Measurements from ENCODE around the gene MPV17L2.

Gene MPV17L2

GRCh38 chr19:18173572-18174288, 19.3 kb upstream of the MPV17L2 start, which contains the start of gene IFI30:
TSS of gene IFI30 (plus strand) at chr19:18173813. CDS start at chr19:18173842, 29 bp downstream.
- Histone ChIP-seq H3K9ac (ENCODE audit: low read depth, low read length) (peak within 1 kb of the TSS; percentile 64), H3K4me1 (ENCODE audit: control insufficient read depth, insufficient read depth, low read length) (peaks cover 12% of the 10 kb centered on the region), H3K36me3 (ENCODE audit: insufficient read depth, low read length) (peaks cover 10% of the 10 kb centered on the region), H3K4me2 (ENCODE audit: low read length) (peak within 1 kb of the TSS; percentile 97), H3K27me3 (ENCODE audit: control insufficient read depth, insufficient read depth, low read length) (no peaks in the 10 kb centered on the region), H3K4me3 (ENCODE audit: low read length) (peak within 1 kb of the TSS; percentile 77), H3K9me3 (replicated peaks; ENCODE audit: low read length) (no peaks in the 10 kb centered on the region)

GRCh38 chr19:18174983-18175382, 18.0 kb upstream of the MPV17L2 start:
- H3K4me1 ChIP-seq (ENCODE audit: control insufficient read depth, insufficient read depth, low read length) = peaks cover 12% of the 10 kb centered on the region

GRCh38 chr19:18176367-18177310, 16.4 kb upstream of the MPV17L2 start:
- Histone ChIP-seq H3K9ac (ENCODE audit: low read depth, low read length) (no peak overlapping the region), H3K4me1 (ENCODE audit: control insufficient read depth, insufficient read depth, low read length) (peaks cover 12% of the 10 kb centered on the region), H3K36me3 (ENCODE audit: insufficient read depth, low read length) (no peaks in the 10 kb centered on the region), H3K27me3 (ENCODE audit: control insufficient read depth, insufficient read depth, low read length) (no peaks in the 10 kb centered on the region), H3K9me3 (replicated peaks; ENCODE audit: low read length) (no peaks in the 10 kb centered on the region), H3K4me2 (ENCODE audit: low read length) (no peak overlapping the region), H3K4me3 (ENCODE audit: low read length) (no peak overlapping the region)

More at GRCh38 chr19:18174983-18175382, 18.0 kb upstream of the MPV17L2 start:
- Histone ChIP-seq H3K36me3 (ENCODE audit: insufficient read depth, low read length) (no peaks in the 10 kb centered on the region), H3K4me2 (ENCODE audit: low read length) (no peak overlapping the region), H3K9ac (ENCODE audit: low read depth, low read length) (no peak overlapping the region), H3K9me3 (replicated peaks; ENCODE audit: low read length) (no peaks in the 10 kb centered on the region), H3K4me3 (ENCODE audit: low read length) (no peak overlapping the region), H3K27me3 (ENCODE audit: control insufficient read depth, insufficient read depth, low read length) (no peaks in the 10 kb centered on the region)

- H3K27me3 ChIP-seq (ENCODE audit: control insufficient read depth, insufficient read depth, low read length) = no peaks in the 10 kb centered on the region
- no peak overlapping the region for H3K9ac ChIP-seq (ENCODE audit: low read depth, low read length)
- H3K4me2 ChIP-seq (ENCODE audit: low read length) = no peak overlapping the region
- no peak overlapping the region for H3K4me3 ChIP-seq (ENCODE audit: low read length)
- H3K9me3 ChIP-seq (replicated peaks; ENCODE audit: low read length) = no peaks in the 10 kb centered on the region
- H3K4me1 ChIP-seq (ENCODE audit: control insufficient read depth, insufficient read depth, low read length) = no peaks in the 10 kb centered on the region
- no peaks in the 10 kb centered on the region for H3K36me3 ChIP-seq (ENCODE audit: insufficient read depth, low read length)
Measured at GRCh38 chr19:18179957-18180356, 13.1 kb upstream of the MPV17L2 start.

GRCh38 chr19:18183529-18183928, 9.5 kb upstream of the MPV17L2 start:
- no peak overlapping the region for H3K9ac ChIP-seq (ENCODE audit: low read depth, low read length)
- no peaks in the 10 kb centered on the region for H3K36me3 ChIP-seq (ENCODE audit: insufficient read depth, low read length)
- no peaks in the 10 kb centered on the region for H3K4me1 ChIP-seq (ENCODE audit: control insufficient read depth, insufficient read depth, low read length)
- no peaks in the 10 kb centered on the region for H3K9me3 ChIP-seq (replicated peaks; ENCODE audit: low read length)
- no peak overlapping the region for H3K4me2 ChIP-seq (ENCODE audit: low read length)
- no peak overlapping the region for H3K4me3 ChIP-seq (ENCODE audit: low read length)
- peaks cover 6% of the 10 kb centered on the region for H3K27me3 ChIP-seq (ENCODE audit: control insufficient read depth, insufficient read depth, low read length)

GRCh38 chr19:18185538-18185937, 7.5 kb upstream of the MPV17L2 start:
- Histone ChIP-seq H3K9me3 (replicated peaks; ENCODE audit: low read length) (no peaks in the 10 kb centered on the region), H3K4me1 (ENCODE audit: control insufficient read depth, insufficient read depth, low read length) (no peaks in the 10 kb centered on the region), H3K27me3 (ENCODE audit: control insufficient read depth, insufficient read depth, low read length) (peaks cover 6% of the 10 kb centered on the region), H3K36me3 (ENCODE audit: insufficient read depth, low read length) (no peaks in the 10 kb centered on the region), H3K9ac (ENCODE audit: low read depth, low read length) (no peak overlapping the region), H3K4me2 (ENCODE audit: low read length) (no peak overlapping the region), H3K4me3 (ENCODE audit: low read length) (no peak overlapping the region)

GRCh38 chr19:18190278-18190677, 2.7 kb upstream of the MPV17L2 start:
- Histone ChIP-seq H3K4me1 (ENCODE audit: control insufficient read depth, insufficient read depth, low read length) (peaks cover 15% of the 10 kb centered on the region), H3K4me2 (ENCODE audit: low read length) (no peak overlapping the region), H3K9me3 (replicated peaks; ENCODE audit: low read length) (no peaks in the 10 kb centered on the region), H3K27me3 (ENCODE audit: control insufficient read depth, insufficient read depth, low read length) (peaks cover 5% of the 10 kb centered on the region), H3K36me3 (ENCODE audit: insufficient read depth, low read length) (peaks cover 4% of the 10 kb centered on the region), H3K9ac (ENCODE audit: low read depth, low read length) (no peak overlapping the region), H3K4me3 (ENCODE audit: low read length) (no peak overlapping the region)

GRCh38 chr19:18191640-18192062, 1.4 kb upstream of the MPV17L2 start:
- Histone ChIP-seq H3K4me3 (ENCODE audit: low read length) (peak overlapping the region; percentile 71), H3K9ac (ENCODE audit: low read depth, low read length) (peak overlapping the region; percentile 83), H3K27me3 (ENCODE audit: control insufficient read depth, insufficient read depth, low read length) (no peaks in the 10 kb centered on the region), H3K4me1 (ENCODE audit: control insufficient read depth, insufficient read depth, low read length) (peaks cover 15% of the 10 kb centered on the region), H3K36me3 (ENCODE audit: insufficient read depth, low read length) (peaks cover 4% of the 10 kb centered on the region), H3K9me3 (replicated peaks; ENCODE audit: low read length) (no peaks in the 10 kb centered on the region), H3K4me2 (ENCODE audit: low read length) (peak overlapping the region; percentile 83)

- Histone ChIP-seq H3K4me3 (ENCODE audit: low read length) (peak overlapping the region; percentile 84), H3K4me1 (ENCODE audit: control insufficient read depth, insufficient read depth, low read length) (peaks cover 15% of the 10 kb centered on the region), H3K9ac (ENCODE audit: low read depth, low read length) (peak overlapping the region; percentile 87), H3K27me3 (ENCODE audit: control insufficient read depth, insufficient read depth, low read length) (no peaks in the 10 kb centered on the region), H3K36me3 (ENCODE audit: insufficient read depth, low read length) (peaks cover 8% of the 10 kb centered on the region), H3K9me3 (replicated peaks; ENCODE audit: low read length) (no peaks in the 10 kb centered on the region), H3K4me2 (ENCODE audit: low read length) (peak overlapping the region; percentile 95)
Measured at GRCh38 chr19:18193388-18194180, 566 bp downstream of the MPV17L2 start.

GRCh38 chr19:18194181-18194530, 1.1 kb downstream of the MPV17L2 start:
- Histone ChIP-seq H3K27me3 (ENCODE audit: control insufficient read depth, insufficient read depth, low read length) (no peaks in the 10 kb centered on the region), H3K9ac (ENCODE audit: low read depth, low read length) (peak overlapping the region; percentile 87), H3K4me2 (ENCODE audit: low read length) (peak overlapping the region; percentile 95), H3K9me3 (replicated peaks; ENCODE audit: low read length) (no peaks in the 10 kb centered on the region), H3K36me3 (ENCODE audit: insufficient read depth, low read length) (peaks cover 8% of the 10 kb centered on the region), H3K4me3 (ENCODE audit: low read length) (peak overlapping the region; percentile 84), H3K4me1 (ENCODE audit: control insufficient read depth, insufficient read depth, low read length) (peaks cover 15% of the 10 kb centered on the region)

All from skeletal muscle satellite cell (primary cell).